ENCODE measurements around the gene MAP3K2.

- no peak for TF ChIP-seq CTCF (conservative IDR thresholded peaks at IDR 0.05; ENCODE audit: low read length)
- TF ChIP-seq EZH2phosphoT487 (IDR thresholded peaks at IDR 0.05; ENCODE audit: borderline replicate concordance): no peak
Measured at GRCh38 chr2:127386764-127387654, 766 bp downstream of the MAP3K2 start.

Measured in Loucy (cell line).